Measurements from ENCODE around the gene GSTCD. TPM values are rescaled to one million over a fixed set of nuclear protein-coding genes. Genes with fewer than 3 reads are reported as not detected.

Gene GSTCD
- total and polyA plus RNA-seq, 9 of the 15 experiments (the other 6 are each of a cell fraction or from before 2014, with no cell fraction given) = 4.5 to 36.3 (median 16.0) TPM

DNA sequence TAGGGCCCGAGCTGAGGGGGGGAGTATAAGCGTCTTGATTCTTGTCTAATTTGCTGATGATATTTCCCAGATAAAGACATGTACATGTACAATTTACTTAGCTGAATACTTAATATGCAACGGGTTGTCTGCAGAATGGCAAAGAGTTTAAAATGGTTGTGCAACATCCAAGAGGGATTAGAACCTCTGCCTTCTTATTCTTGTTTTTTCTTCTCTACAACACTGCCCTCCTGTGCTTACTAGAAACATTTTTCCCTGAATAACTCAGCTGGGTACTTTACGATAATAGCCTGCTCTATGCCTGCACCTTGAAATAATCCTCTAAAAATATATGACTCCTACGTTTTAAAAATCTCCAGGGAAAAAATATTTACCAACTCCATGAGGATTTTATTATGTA, 41.9 kb upstream of the GSTCD start (continued):
- no peak for TF ChIP-seq L3MBTL2 (IDR thresholded peaks at IDR 0.05)
- no peak for TF ChIP-seq TAF9B (IDR thresholded peaks at IDR 0.05; ENCODE audit: partially characterized antibody)
- TF ChIP-seq RAD21 (CRISPR knock-in tag; conservative IDR thresholded peaks at IDR 0.05 in 1 of 2, IDR thresholded peaks at IDR 0.05 in 1 of 2) = peak; percentile 42 to 54

GRCh38 chr4:105670684-105671083, 37.9 kb upstream of the GSTCD start:
- BruUV-seq (replicated peaks) = no TSS peak
- Histone ChIP-seq H2AFZ (ENCODE audit: low read depth, low read length) (no peak overlapping the region), H3K4me3 (no peak overlapping the region), H3K27ac (ENCODE audit: extremely low read depth, low read depth, low read length) (no peak overlapping the region), H4K20me1 (replicated peaks; ENCODE audit: control insufficient read depth, insufficient read depth, low read length) (no peaks in the 10 kb centered on the region), H3K9ac (ENCODE audit: insufficient read depth in 1 of 2, low read depth in 2 of 2, low read length in 2 of 2) (no peak overlapping the region), H3K36me3 (ENCODE audit: control insufficient read depth, insufficient read depth, low read length) (no peaks in the 10 kb centered on the region), H3K79me2 (ENCODE audit: control insufficient read depth, insufficient read depth, low read length) (no peaks in the 10 kb centered on the region), H3K4me1 (replicated peaks in 1 of 2; ENCODE audit: control insufficient read depth in 2 of 2, insufficient read depth in 2 of 2, low read length in 2 of 2) (no peaks in the 10 kb centered on the region), H3K9me1 (ENCODE audit: control insufficient read depth, insufficient read depth, low read length) (no peaks in the 10 kb centered on the region), H3K9me3 (replicated peaks; ENCODE audit: control insufficient read depth, insufficient read depth, low read depth, low read length) (no peaks in the 10 kb centered on the region), H3K4me2 (ENCODE audit: insufficient read depth, low read length) (no peak overlapping the region), H3K27me3 (ENCODE audit: control insufficient read depth in 2 of 2, insufficient read depth in 2 of 2, low read length in 2 of 2) (no peaks in the 10 kb centered on the region)
- ChIA-PET POLR2A (no interaction called here), CTCF (ENCODE audit: low intra/inter-chr PET ratio) (no interaction called here)
- TF ChIP-seq U2AF2 (optimal IDR thresholded peaks at IDR 0.05; ENCODE audit: low read depth, low read length) = no peak
- no peak for TF ChIP-seq ZNF79 (CRISPR knock-in tag; IDR thresholded peaks at IDR 0.05; ENCODE audit: low read depth)
- no peak for TF ChIP-seq MAFG (tag; conservative IDR thresholded peaks at IDR 0.05)
- 0 out of 2 replicates have a peak, but pooled peaks have one; percentile 10 for TF ChIP-seq ZNF316 (IDR thresholded peaks at IDR 0.05)
- no peak for FAIRE-seq
- ATAC-seq = no peak
- no peak for DNase-seq (ENCODE audit: extremely low read depth in 1 of 4, low spot score in 3 of 4)
- in situ Hi-C loops (cut with MboI) (no loop called here), intact Hi-C loops (cut with micrococcal nuclease) (no loop called here)
